HUDEP-2 (cell line): Measurements from ENCODE around the gene IRX3.

Experiments used
- DNase-seq, 76 experiments: peaks; one replicate each; lab custom pipeline; 2025; ENCODE audit not compliant: unreplicated experiment in 76 of 76; lab: John Stamatoyannopoulos, UW

Gene IRX3

DNA sequence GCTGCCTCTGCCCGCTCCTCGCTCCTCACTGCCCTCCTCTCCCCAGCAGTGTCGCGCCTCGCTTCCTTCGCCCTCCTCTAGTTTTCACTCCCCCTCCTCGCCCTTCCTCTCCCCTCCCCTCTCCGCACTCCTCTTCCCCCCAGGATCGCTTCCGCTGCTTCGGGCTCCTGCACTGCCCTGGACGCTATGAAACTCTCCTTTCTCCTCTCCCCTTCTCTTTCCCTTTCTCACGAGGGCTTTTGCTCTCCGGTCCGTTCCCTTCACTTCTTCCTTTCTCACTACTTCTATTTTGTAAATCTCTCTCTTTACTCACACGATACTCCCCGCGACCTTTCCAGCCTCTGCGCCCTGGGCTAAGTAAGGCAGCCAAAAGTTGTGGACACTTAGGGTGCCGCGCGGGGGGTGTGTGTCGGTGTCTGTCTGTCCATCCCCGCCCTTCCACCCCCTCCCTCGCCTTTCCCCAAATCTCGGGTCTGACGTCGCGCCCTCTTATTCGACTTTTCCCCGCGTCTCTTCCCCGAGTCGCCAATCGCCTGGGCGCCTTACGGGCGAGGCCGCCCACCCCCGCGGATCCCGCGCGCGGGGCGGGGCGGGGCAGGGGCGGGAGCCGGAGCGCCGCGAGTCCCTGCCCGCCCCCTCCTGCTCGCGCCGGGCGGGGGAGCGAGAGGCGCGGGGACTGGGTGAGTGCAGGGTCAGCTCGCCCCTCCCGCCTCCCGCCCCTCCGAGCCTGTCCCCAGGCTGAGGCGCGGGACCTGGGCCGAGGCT, at the start of gene IRX3:
TSS of gene IRX3 (minus strand) at position 422 of the 765 bp plus-strand sequence. CDS start 737 bp downstream, outside the sequence.
- DNase-seq, result no peak

DNA sequence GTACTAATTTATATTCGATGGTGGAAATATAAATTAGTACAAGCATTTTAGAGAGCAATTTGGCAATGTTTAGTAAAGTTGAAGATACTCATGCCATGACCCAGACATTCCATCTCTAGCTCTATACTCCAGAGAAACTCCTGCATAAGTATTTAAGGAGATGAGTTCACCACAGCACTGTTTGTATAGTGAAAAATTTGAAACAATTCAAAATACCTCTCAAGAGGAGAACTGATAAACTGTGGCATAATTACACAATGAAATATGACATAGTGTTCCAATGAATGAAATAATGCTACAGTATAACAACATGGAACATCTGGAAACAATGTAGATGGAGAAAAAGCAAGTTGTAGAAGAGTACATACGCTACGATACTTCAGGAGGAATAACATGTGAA, 48.6 kb upstream of the IRX3 start:
- DNase-seq, result no peak

DNA sequence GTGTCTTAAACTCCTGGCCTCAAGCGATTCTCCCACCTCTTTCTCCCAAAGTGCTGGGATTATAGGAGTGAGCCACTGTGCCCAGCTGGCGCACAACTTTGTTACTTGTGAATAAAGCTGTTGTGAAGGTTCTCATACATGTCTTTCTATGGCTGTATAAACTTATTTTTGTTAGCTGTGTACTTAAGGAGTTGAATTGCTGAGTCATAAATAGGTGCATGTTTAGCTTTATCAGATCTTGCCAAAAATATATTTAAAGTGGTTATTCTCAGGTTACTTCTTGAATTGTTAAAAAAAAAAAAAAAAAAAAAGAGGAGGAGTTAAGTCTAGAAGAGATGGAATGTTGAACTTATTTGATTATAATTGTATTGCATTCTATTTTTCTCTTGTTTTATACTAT, 47.6 kb upstream of the IRX3 start:
- no peak for DNase-seq

DNA sequence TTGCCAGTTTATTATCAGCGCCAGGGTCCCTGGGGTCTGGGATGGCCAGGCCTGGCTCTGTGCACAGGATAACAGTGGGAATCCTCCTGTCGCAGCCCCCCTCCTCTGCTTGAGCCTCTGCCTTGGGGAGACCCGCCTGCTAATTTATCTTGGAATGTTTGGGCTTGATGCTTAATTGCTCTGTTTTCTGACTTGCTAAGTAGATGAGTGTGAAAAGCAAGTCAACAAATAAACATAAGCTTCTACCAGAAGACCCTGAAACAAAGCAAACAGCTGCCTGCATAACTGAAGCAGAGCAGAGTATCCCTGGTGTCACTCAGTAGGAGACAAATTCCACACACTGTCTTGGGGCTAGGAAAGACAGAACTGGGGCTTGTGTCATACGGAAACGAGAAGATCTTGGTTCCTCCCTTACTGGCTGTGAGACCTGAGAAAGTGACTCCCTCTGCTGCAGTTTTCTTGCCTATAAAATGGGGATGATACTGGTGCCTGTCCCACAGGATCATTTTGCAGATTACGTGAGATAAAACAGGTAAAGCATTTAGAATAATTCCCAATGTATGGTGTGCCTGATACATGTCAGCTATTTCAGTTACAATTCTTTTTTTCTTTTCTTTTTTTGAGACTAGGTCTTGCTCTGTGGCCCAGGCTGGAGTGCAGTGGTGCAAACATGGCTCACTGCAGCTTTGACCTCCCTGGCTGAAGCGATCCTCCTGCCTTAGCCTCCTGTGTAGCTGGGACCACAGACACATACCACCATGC, 44.8 kb upstream of the IRX3 start:
- DNase-seq, result no peak

- DNase-seq, result no peak
Observed at GRCh38 chr16:54327609-54328008, 41.0 kb upstream of the IRX3 start.

DNA sequence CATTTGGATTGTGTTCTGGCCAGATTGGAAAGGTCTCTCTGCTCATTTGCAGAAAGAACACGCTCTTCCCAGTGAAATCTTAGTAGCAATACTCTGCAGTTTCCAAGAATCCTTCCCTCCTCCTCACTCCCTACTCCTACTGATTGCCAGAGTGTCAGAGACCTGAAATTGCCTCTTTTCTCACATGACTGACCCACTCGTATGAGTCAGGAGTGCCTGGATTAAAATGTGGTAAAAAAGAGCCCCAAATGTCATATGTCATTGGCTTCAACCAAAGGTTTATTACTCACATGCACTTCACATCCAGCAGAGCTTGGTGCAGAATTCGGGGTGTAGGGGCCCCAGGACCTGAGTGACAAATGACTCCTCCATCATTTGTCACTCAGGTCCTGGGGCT, 39.7 kb upstream of the IRX3 start:
- DNase-seq, result no peak

DNA sequence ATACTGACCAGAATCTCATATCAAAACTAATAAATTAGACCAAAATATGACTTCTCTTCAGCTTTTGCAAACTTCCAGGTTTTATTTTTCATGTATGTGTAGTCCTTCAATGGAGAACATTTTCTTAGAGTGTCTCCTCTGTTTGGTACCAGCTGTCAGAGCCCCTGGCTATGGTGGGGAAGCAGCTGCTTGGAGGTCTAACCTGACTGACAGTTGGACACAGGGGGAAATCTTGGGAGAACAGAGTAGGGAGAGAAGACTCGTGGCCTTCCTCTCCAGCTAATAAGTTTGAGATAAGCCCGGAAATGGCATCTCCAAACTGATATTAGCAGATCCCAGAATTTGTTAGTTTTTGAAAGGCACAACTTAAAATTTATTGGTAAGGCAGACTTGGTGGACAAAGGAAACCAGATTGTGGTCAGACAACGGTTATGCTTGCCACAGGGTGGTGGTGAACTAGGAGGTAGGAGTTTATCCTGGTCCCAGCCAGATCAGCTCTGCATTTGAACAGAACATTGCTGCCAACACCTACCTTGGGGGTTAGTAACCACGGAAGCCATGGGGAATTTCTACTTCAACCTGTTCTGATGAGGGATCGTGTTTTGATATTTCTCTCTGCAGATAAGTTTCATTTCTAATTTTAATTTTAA, 39.2 kb upstream of the IRX3 start:
- DNase-seq, result no peak

- DNase-seq, result no peak
Observed at GRCh38 chr16:54324716-54325115, 38.1 kb upstream of the IRX3 start.

DNA sequence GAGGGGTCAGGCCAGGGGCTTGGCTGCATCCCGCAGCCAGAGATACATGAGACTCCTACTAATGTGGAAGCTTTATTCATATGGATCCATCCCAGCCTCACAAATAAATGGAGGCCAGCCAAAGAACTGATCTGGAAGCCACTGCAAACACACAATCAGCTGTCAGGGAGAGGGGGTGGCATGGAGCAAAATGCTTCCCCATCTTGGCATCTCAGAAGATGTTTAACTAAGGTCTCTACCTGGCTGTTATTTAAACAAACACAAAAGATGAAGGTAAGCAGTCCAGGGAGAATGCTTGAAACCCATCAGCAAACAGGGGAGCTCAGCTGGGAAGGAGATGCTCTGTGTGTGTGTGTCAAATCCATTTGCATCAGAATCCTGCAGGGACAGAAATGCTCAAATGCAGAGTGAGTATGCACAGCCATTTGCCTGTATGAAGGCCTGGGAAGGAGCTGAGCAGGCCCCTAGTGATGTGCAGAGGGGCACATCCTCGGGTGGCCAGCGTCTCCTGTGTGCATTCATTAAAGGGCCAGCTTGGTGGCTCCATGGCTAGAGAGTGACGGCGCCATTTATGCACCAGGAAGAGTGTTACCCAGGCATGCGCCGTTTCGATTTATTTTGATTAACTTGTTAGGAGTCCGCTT, 34.2 kb upstream of the IRX3 start:
- no peak for DNase-seq

DNA sequence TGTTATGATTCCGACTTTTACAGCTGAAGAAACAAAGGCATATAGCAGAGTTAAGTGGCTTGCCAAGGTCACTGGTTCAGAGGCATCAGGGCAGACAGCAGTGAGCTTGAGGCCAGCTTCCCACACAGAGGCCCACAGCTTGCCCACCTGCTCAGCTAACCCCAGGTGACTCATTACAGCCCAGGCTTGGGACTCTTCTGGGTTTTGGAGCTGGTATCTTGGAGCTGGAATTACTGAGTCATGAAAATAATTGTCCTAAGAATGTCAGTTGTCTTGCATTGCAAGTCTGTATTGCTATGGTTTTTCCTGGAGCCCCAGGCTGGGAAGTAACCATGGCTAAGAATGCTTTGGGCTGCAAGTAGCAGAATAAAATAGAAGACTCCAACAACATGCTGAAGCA, 32.4 kb upstream of the IRX3 start:
- no peak for DNase-seq

DNA sequence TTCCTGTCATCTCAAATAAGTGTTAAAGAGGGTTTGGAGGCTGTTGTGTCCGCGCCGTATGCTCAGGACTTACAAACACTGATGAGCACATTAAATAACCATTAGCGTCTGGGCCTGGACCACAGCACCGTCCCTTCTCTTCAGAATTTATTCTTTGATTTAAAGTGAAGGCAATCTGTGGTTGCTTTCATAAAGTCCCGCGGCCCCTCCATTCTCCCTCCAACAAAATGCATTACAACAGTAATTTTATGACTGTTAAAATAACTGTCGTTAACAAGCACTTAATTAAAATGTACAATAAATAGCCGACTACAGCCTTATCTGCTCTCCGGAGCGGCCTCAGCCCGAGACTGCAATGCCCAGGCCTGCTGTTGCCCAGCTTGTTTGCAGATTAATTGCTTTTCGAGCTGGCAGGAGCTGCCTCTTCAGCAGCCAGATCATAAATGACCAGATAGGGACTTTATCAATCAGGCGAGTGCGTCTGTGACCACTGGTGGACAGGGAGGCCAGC, 30.6 kb upstream of the IRX3 start:
- no peak for DNase-seq

- no peak for DNase-seq
Observed at GRCh38 chr16:54316095-54316889, 29.7 kb upstream of the IRX3 start.

GRCh38 chr16:54313789-54314188, 27.2 kb upstream of the IRX3 start:
- DNase-seq, result no peak

DNA sequence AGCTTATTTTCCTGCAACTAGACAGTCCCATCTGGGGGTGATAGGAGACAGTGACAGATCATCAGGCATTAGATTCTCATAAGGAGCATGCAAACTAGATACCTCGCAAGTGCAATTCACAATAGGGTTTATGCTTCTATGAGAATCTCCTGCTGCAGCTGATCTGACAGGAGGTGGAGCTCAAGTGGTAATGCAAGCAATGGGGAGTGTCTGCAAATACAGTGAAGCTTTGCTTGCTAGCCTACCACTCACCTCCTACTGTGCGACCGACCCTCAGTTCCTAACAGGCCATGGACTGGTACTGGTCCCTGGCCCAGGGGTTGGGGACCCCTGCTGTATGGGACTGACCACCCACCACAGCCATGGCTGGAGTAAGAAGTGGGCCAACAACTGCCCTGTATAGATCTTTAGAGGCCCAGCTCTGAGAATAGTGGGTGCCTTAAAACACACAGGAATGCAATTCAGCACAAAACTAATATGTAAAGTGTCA, 26.0 kb upstream of the IRX3 start:
- no peak for DNase-seq

DNA sequence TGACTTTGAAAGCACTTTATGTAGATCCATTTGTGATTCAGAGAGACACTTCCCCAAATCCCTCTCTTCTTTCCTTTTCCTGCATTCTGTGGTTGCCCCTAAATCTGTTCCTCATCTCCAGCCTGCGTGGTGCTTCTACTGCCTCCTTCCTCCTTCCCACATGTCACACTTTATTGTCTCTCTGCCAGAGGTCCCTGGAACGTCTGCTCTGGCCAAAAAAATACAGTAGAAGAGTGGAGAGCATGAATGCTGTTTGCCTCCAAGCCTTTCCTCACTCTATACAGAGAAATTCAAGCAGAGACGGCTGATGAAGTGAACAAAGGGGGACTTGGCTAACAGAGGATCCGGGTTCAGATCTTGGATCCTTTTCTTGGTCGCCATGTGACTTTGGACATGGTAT, 22.8 kb upstream of the IRX3 start:
- no peak for DNase-seq

GRCh38 chr16:54305080-54305479, 18.5 kb upstream of the IRX3 start:
- no peak for DNase-seq

DNA sequence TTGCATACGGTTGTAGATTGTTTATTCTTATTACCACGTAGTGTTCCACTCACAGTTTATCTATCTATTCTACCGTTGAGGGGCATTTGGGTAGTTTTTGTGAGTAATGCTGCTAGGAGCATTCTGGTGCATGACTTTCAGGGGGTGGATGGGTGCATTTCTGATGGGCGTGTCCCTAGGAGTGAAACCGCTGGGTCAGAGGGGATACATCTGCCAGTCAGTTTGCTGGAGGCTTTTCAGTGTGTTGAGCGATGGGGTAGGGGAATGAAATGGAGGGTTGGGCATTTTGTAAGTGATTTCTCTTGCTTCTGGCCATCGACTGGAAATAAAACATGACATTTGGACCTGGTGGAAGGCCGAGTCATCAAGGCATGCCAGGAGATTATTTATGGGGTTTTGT, 17.0 kb upstream of the IRX3 start:
- no peak for DNase-seq

DNA sequence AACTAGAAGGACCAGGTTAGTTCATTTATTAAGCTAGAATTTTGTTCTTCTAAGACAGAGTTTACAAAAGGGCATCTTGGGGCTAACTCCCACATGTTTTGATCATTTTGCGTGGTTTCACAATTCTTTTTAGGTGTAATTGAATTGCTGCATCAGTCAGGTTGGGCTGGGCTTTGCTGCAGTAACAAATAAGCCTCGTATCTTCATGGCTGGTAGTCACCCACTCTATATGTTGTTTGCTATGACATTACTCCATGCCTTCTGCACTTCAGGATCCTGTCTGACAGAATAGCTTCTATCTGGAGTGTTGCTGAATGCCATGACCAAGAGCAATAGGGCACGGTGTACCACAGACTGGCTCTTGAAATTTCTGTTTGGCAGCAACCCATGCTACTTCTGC, 10.6 kb upstream of the IRX3 start:
- no peak for DNase-seq

DNA sequence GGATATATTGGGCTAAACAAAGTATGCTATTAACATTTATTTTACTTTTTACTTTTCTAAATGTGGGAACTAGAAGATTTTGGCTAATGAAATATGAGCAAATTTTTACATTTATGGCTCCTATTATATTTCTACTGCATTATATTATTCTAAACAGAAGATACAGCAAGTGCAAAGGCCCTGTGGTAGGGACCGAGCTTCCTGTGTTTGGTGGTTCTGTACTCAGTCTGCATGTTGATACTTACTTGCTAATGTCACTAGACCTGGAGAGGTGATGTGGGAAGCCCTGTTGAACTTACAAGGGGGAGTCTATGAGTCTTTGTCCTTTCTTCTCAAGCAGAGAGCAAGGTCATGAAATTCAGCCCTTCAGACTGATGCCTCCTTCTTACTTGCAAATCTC, 10.0 kb upstream of the IRX3 start:
- no peak for DNase-seq
